HG02885 (cell line): Measurements from ENCODE around the gene JOSD2.

ENCODE experiments used
- ATAC-seq: cut with Tn5 transposase; IDR thresholded peaks from one replicate; pipeline ENCODE4 v1.9.1; 2021; ENCODE audit warnings: mild to moderate bottlenecking; ENCODE audit not compliant: unreplicated experiment, poor library complexity

JOSD2 gene

DNA sequence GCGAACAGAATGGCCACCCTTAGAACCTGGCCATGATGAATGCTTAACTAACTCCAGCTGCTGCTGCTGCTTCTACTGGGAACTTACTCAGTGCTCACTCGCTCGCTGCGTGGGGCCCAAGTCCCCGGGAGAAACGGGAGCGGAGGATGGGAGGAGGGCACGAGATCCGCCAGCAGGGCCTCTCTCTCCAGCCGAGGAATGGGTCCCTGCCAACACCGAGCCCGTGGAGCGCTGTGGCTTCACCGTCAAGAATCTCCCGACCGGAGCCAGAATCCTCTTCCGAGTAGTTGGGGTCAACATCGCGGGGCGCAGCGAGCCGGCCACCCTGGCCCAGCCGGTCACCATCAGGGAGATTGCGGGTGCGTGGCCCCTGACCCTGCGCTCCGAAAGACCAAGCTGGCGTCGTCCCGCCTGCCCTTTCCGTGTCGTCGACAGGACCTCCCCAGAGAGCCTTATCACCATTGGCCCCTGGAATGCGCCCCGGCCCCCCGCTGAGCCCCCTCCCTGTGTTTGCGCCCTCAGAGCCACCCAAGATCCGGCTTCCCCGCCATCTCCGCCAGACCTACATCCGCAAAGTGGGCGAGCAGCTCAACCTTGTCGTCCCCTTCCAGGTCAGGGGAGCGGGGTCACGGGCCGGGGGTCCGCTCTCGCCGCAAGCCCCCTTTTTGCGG lies 52.5 kb downstream of the JOSD2 start:
- ATAC-seq = no peak

DNA sequence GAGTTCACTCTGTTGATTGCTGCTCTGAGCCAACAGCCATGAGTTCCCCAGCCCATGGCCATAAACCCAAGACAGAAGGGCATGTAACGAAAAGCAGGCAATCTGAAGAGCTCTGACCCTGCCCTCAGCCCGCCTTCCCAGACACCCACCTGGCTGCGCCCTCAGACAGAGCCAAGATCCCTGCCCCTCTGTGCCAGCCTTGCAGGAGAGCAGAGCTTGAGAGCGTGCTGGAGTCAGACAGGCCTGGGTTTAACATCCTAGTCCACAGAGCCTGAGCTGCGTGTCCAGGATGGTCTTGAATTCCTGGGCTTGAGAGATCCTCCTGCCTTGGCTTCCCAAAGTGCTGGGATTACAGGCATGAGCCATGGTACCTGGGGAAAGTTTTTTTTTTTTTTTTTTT lies 53.7 kb downstream of the JOSD2 start:
- ATAC-seq = no peak
